ENCODE measurements around the gene TMEM255B.

GRCh38 chr13:113756441-113757097 is 2.5 kb upstream of the TMEM255B start:
- TF ChIP-seq, protein P1, sequence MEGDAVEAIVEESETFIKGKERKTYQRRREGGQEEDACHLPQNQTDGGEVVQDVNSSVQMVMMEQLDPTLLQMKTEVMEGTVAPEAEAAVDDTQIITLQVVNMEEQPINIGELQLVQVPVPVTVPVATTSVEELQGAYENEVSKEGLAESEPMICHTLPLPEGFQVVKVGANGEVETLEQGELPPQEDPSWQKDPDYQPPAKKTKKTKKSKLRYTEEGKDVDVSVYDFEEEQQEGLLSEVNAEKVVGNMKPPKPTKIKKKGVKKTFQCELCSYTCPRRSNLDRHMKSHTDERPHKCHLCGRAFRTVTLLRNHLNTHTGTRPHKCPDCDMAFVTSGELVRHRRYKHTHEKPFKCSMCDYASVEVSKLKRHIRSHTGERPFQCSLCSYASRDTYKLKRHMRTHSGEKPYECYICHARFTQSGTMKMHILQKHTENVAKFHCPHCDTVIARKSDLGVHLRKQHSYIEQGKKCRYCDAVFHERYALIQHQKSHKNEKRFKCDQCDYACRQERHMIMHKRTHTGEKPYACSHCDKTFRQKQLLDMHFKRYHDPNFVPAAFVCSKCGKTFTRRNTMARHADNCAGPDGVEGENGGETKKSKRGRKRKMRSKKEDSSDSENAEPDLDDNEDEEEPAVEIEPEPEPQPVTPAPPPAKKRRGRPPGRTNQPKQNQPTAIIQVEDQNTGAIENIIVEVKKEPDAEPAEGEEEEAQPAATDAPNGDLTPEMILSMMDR (conservative IDR thresholded peaks at IDR 0.05): no peak
- no peak for TF ChIP-seq ZFX (IDR thresholded peaks at IDR 0.05)
